Retinal pigment epithelial cell (primary cell): ENCODE measurements around the gene COX5B.
"Not testable (repeated sequence)": the region's sequence is repeated elsewhere in the genome, so short reads cannot be mapped to it uniquely, and the experiment has no call there.

Experiments used
- DNase-seq: peaks from one replicate; pipeline ENCODE4 v3.0.0-alpha.2; 2010; ENCODE audit warnings: low read depth
- H3K4me3 ChIP-seq: 2 replicates; pipeline ENCODE4 v1.5.1; 2011; ENCODE audit warnings: mild to moderate bottlenecking, low read length, control low read depth, moderate library complexity
- CTCF ChIP-seq: conservative IDR thresholded peaks from 2 replicates; pipeline ENCODE4 v1.5.1; 2011; ENCODE audit warnings: low read depth, low read length, control low read depth, inconsistent platforms

COX5B gene

DNA sequence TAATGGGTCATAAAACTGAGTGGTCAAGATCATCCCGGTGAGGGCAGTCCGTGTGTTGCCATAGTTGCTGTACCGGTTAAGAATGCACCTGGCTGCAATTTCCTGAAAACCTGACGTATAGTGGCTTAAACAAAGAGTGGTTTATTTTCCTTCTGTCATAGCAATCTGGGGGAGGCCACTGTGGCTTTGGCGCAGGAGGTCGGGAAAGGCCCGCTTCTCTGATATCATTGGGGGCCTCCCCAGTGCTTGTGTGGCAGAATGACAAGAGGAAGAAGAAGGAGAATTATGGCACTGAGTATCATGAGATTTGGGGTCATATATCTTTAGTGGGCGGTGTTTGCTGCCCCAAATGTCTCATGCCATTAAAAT is 28.0 kb downstream of the COX5B start:
- no peak for DNase-seq
- no peak for TF ChIP-seq CTCF
- H3K4me3 ChIP-seq = no peak overlapping the region

DNA sequence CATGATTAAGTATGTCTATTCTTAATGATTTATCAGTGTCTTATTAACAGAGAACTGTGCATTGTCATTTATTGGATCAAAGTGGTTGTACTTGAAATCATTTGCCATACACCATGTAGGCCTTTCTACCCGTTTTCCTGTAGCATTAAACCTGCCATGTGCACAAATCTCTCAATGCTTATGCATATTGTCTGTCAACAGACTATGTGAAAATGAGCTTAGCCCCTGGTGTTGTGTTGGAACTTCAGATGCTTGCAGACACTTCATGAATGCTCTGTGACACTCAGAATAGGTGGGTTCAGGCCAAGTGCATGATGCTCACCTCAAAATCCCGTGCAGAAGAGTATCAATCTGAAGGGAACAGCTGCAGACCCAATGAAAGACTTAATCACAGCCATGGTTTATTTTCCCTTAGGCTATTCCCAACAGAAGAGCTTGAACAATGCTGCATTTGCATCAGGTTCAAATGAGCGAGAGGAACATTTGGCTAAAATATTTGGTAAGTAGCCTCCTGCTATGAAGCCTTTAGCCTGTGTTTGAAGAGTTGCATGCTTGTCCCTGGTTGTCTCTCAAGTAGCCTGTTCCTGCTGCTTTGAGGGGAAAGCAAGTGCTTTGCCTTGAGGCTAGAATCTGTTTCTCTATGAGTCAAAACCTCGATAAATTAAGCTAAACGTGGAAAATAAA is 29.7 kb downstream of the COX5B start:
- no peak for TF ChIP-seq CTCF
- no peak for DNase-seq
- H3K4me3 ChIP-seq = no peak overlapping the region

GRCh38 chr2:97676620-97677019 is 30.8 kb downstream of the COX5B start:
- no peak for DNase-seq
- no peak for TF ChIP-seq CTCF

DNA sequence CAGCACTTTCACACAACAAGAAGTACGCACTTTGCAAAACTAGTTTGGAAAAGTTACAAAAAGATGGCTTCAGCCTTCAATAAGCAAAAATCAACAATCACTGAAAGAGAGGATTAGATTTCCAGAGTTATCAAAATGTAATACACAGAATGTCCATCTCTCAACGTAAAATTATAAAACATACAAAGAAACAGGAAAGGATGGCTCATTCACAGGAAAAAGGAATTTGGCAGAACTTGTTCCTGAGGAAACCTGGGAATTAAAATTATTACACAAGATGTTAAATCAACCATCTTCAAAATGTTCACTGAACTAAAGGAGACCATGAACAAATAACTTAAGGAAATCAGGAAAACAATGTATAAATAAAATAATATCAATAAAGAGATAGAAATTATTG is 31.6 kb downstream of the COX5B start:
- DNase-seq = no peak
- TF ChIP-seq CTCF = no peak
- no peak overlapping the region for H3K4me3 ChIP-seq

More at GRCh38 chr2:97676620-97677019, 30.8 kb downstream of the COX5B start:
- H3K4me3 ChIP-seq = no peak overlapping the region

GRCh38 chr2:97678298-97678697 is 32.4 kb downstream of the COX5B start:
- DNase-seq = no peak
- no peak for TF ChIP-seq CTCF
- H3K4me3 ChIP-seq = no peak overlapping the region

DNA sequence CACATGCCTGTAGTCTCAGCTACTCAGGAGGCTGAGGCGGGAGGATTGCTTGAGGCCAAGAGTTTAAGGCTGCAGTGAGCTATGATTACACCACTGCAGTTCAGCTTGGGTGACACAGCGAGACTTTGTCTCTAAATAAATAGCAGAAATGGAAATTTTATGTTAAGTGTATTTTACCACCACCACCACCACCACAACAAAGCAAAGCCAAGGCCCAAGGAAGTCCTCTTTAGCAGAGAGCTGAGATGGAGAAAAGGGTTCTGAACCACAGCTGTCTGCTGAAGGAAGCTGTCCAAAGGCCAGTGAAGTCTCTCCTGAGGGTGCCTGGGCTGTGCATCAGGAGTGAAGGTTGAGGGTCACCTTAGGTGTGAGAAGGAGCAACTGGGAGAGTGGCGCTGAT is 41.4 kb downstream of the COX5B start:
- DNase-seq, H3K4me3 ChIP-seq: not testable (repeated sequence)

GRCh38 chr2:97688062-97688827 is 42.4 kb downstream of the COX5B start:
- no peak for TF ChIP-seq CTCF
- H3K4me3 ChIP-seq = no peak overlapping the region
- DNase-seq = no peak
